Activated B cell treated with CpG ODN at 0.5 μM for 24 hours (primary cell): Measurements from ENCODE around the gene DAP. TPM values are rescaled to one million over a fixed set of nuclear protein-coding genes. Genes with fewer than 3 reads are reported as not detected.
"Not testable (repeated sequence)": the region's sequence is repeated elsewhere in the genome, so short reads cannot be mapped to it uniquely, and the experiment has no call there.

Experiments used
- ATAC-seq: fragments of 200-7000 bp; cut with Tn5 transposase; one replicate; pipeline ENCODE4 v1.10.0; 2021; ENCODE audit warnings: low read depth, mild to moderate bottlenecking, moderate library complexity
- CTCF ChIA-PET: fragments of 350-600 bp; sonication (Branson Sonifier 250); formaldehyde crosslinking; loops from one replicate; lab custom pipeline; 2021; ENCODE audit warnings: antibody characterized with exemption; lab: Charles Lee
- POLR2A ChIA-PET: fragments of 350-600 bp; sonication (Branson Sonifier 250); formaldehyde crosslinking; loops from one replicate; lab custom pipeline; 2021; ENCODE audit warnings: antibody characterized with exemption; lab: Charles Lee
- DNase-seq: peaks from one replicate; pipeline ENCODE4 v3.0.0; 2022
- H3K27ac Mint-ChIP-seq: one replicate; pipeline ENCODE4 v1.8.0; 2020; ENCODE audit warnings: mixed read lengths
- H3K27me3 Mint-ChIP-seq: one replicate; pipeline ENCODE4 v1.8.0; 2021; ENCODE audit warnings: mixed read lengths
- H3K36me3 Mint-ChIP-seq: one replicate; pipeline ENCODE4 v1.8.0; 2021; ENCODE audit warnings: low read depth, mixed read lengths
- H3K4me1 Mint-ChIP-seq: one replicate; pipeline ENCODE4 v1.8.0; 2021; ENCODE audit warnings: mixed read lengths
- H3K4me3 Mint-ChIP-seq: one replicate; pipeline ENCODE4 v1.8.0; 2020; ENCODE audit warnings: mild to moderate bottlenecking, mixed read lengths
- H3K9me3 Mint-ChIP-seq: one replicate; pipeline ENCODE4 v1.8.0; 2020; ENCODE audit warnings: mixed read lengths
- intact Hi-C: fragments of 100-400 bp; cut with micrococcal nuclease; formaldehyde crosslinking; loops from one replicate; pipeline ENCODE4 v1.15.1; 2024
- total RNA-seq: library from RNA; stranded (reverse); gene quantifications from 2 replicates; pipeline ENCODE4 v1.2.3, GENCODE V29; 2022
- TF ChIP-seq, protein P1 (sequence below): fragments of 200-600 bp; IDR thresholded peaks from one replicate; pipeline ENCODE4 v1.8.0; 2022; ENCODE audit warnings: antibody characterized with exemption, mild to moderate bottlenecking

The DAP gene
- total RNA-seq, 1 donor from 2014 or later: 51.3 TPM

DNA sequence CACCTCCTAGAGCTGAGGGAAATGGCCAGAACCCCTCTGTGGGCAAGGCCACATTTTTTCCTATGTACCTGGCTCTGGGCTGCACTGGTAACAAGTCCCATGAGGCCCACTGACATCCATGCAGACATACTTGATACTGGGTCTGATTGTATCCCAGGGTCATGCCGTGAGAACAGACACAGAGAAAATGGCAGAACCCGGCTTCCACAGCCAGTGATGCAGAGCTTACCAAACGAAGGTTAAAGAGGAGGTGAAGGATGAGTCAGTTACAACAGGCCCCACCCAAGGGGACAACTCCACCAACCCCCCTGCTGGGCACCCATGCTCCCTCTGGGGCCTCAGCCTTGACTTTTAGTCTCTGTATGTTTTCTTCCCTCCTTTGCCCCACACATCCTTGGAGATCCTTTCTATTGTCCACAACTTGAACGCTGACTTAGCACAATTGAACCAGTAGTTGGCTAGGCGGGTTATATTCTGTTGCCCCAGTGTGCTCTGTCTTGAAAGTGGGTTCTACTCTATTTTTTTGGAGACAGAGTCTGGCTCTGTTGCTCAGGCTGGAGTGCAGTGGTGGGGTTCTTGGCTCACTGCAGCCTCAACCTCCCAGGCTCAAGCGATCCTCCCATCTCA is 93.5 kb downstream of the DAP start:
- H3K27me3 Mint-ChIP-seq: no peaks in the 10 kb centered on the region
- peaks cover 1% of the 10 kb centered on the region for H3K4me1 Mint-ChIP-seq
- ChIA-PET POLR2A (interaction anchor here (0.5 kb wide), 1 partner anchor 9 kb away, joined by 3 read pairs; no protein-coding TSS in a partner anchor), CTCF (interaction anchor here (1.3 kb wide), 1 partner anchor 23 kb away, joined by 3 read pairs; no protein-coding TSS in a partner anchor)
- ATAC-seq (no peak), DNase-seq (no peak)
- intact Hi-C loops: no loop called here
- no peak overlapping the region for H3K4me3 Mint-ChIP-seq
- TF ChIP-seq, protein P1, sequence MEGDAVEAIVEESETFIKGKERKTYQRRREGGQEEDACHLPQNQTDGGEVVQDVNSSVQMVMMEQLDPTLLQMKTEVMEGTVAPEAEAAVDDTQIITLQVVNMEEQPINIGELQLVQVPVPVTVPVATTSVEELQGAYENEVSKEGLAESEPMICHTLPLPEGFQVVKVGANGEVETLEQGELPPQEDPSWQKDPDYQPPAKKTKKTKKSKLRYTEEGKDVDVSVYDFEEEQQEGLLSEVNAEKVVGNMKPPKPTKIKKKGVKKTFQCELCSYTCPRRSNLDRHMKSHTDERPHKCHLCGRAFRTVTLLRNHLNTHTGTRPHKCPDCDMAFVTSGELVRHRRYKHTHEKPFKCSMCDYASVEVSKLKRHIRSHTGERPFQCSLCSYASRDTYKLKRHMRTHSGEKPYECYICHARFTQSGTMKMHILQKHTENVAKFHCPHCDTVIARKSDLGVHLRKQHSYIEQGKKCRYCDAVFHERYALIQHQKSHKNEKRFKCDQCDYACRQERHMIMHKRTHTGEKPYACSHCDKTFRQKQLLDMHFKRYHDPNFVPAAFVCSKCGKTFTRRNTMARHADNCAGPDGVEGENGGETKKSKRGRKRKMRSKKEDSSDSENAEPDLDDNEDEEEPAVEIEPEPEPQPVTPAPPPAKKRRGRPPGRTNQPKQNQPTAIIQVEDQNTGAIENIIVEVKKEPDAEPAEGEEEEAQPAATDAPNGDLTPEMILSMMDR: no peak
- H3K9me3 Mint-ChIP-seq: no peaks in the 10 kb centered on the region
- no peaks in the 10 kb centered on the region for H3K36me3 Mint-ChIP-seq
- H3K27ac Mint-ChIP-seq: no peak overlapping the region

DNA sequence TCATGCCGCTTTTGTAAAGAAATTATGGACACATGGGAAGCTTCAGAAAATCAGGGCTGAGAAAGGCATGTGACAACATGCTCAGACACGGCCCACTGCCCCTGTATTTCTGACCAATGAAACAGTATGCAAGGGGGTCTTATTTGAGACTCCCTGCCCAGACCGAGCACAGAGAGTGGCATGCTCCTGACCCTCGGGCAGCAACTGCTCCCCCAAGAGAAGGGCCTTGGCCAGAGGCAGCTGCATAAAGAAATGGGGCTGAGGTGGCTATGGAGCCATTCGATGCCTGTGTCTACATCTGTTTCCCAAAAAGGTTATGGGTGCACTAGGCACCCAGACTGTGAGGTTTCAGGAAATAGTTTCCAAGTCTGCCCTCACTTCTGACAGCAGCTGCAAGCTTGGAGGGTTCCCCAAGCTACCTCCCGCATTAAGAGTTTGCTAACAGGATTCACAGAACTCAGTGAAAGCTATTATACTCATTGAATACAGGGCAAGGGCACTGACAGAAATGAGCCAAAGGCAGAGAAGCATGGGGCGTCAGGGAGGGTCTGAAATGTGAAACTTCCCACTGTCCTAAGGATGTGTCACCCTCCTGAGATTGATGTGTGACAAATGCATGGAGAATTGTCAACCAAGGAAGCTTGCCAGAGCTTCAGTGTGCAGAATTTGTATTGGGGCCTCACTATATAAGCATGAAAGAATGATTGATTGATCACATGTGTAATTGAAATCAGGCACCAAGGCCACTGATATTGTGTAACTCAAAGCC is 94.3 kb downstream of the DAP start:
- Mint-ChIP-seq H3K36me3 (no peaks in the 10 kb centered on the region), H3K4me1 (peaks cover 3% of the 10 kb centered on the region), H3K27me3 (no peaks in the 10 kb centered on the region), H3K27ac (no peak overlapping the region), H3K4me3 (no peak overlapping the region), H3K9me3 (no peaks in the 10 kb centered on the region)
- DNase-seq (no peak), ATAC-seq (no peak)
- intact Hi-C loops: no loop called here
- POLR2A ChIA-PET: interaction anchor here (0.5 kb wide), 1 partner anchor 8 kb away, joined by 3 read pairs; no protein-coding TSS in a partner anchor
- CTCF ChIA-PET: interaction anchor here (1.3 kb wide), 1 partner anchor 23 kb away, joined by 3 read pairs; no protein-coding TSS in a partner anchor
- TF ChIP-seq, protein P1: no peak

DNA sequence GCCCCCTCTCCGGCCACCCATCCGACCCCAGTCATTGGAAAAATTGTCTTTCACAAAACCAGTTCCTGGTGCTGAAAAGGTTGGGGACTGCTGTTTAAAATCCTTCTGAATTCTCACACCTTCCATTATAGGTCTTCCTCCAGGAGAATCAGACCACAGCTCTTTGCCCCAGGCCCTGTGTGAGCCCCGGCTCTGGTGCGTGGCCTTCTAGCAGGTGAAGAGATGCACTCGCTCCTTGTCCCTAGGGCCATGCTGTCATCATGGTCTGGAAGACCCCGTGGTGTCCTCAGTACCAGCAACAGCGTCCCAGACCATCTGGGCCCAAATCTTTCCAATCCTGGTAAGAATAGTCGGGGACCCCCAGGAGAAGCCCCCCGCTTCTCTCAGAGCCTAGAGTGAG is 95.2 kb downstream of the DAP start:
- TF ChIP-seq, protein P1: no peak
- Mint-ChIP-seq H3K27me3 (no peaks in the 10 kb centered on the region), H3K9me3 (no peaks in the 10 kb centered on the region), H3K4me1 (peaks cover 3% of the 10 kb centered on the region), H3K4me3 (no peak overlapping the region), H3K36me3 (no peaks in the 10 kb centered on the region), H3K27ac (no peak overlapping the region)
- ChIA-PET POLR2A (no interaction called here), CTCF (no interaction called here)
- ATAC-seq (no peak), DNase-seq (no peak)
- intact Hi-C loops: no loop called here

DNA sequence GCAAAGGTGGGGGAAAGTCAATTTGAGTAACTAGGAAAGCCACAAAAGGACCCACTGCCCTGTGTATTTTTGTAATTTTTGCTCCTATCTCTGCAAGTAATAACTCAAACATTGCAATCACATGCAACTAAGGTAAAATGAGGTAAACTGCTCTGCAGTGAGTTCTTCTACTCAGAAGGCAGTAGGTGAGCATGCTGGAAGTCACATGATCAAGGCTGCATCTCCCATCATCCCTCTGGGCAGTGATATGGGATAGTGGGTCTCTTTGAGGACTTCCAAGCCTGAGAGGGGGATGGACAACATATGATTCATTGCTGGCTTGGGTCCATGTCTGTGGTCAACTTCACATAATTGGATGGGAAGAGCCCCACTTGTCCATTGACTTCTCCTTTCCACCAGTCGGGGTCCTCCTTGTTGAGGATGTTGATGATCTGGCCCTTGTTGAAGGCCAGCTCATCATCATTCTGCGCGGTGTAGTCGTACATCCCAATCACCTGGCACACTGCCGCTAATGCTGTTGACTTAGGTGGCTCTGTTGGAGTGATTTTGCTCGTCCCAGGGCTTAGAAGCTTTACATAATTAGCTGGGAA is 96.8 kb downstream of the DAP start:
- H3K36me3 Mint-ChIP-seq, ATAC-seq, H3K27me3 Mint-ChIP-seq, H3K4me1 Mint-ChIP-seq, DNase-seq, H3K9me3 Mint-ChIP-seq, intact Hi-C loops, H3K4me3 Mint-ChIP-seq, H3K27ac Mint-ChIP-seq, CTCF ChIA-PET: not testable (repeated sequence)
- POLR2A ChIA-PET: interaction anchor here (0.6 kb wide), 1 partner anchor 103 kb away, joined by 3 read pairs; no protein-coding TSS in a partner anchor

DNA sequence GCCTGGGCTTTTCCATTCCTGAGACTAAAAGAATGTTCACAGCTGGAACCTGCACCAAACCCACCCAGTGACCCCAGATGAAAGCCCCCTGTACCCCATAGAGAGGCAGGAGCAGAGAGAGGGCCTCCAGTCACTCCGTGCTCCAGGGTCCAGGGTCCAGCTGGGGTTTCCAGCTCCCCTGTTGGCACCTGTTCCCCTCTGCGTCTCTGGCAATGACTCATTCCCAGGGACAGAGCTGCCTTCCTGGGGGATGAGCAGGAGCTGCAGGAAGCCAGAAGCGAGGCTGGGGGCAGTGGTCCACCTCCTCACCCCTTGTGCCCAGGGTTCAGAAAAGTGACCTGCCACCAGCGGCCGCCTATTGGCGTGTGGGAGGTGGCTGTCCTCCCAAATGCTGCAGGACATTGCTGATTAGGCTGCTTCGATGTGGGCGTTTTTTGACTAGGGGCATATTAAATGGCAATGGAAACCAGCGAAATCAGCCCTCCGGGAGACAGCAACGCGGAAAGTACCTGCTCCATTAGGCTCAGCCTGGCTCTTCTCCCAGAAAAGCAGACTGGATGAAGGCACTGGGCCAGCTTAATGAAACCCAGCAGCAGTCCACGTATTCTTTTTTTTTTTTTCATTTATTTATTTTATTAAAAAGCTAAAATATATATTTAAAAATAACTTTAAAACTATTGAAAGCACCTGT is 97.4 kb downstream of the DAP start:
- ATAC-seq (no peak), DNase-seq (no peak)
- no peak overlapping the region for H3K27ac Mint-ChIP-seq
- TF ChIP-seq, protein P1: no peak
- intact Hi-C loops: no loop called here
- POLR2A ChIA-PET: interaction anchor here (0.6 kb wide), 1 partner anchor 102 kb away, joined by 3 read pairs; no protein-coding TSS in a partner anchor
- no peak overlapping the region for H3K4me3 Mint-ChIP-seq
- H3K27me3 Mint-ChIP-seq: no peaks in the 10 kb centered on the region
- peaks cover under 1% of the 10 kb centered on the region for H3K9me3 Mint-ChIP-seq
- no peaks in the 10 kb centered on the region for H3K36me3 Mint-ChIP-seq
- CTCF ChIA-PET: no interaction called here
- H3K4me1 Mint-ChIP-seq: peaks cover 3% of the 10 kb centered on the region
